HG03097 (cell line): ENCODE results near the gene MMP14.

ENCODE experiments used
- ATAC-seq: cut with Tn5 transposase; IDR thresholded peaks from one replicate; pipeline ENCODE4 v1.9.1; 2021; ENCODE audit not compliant: unreplicated experiment, low FRiP score

The MMP14 gene

GRCh38 chr14:22882529-22883172 lies 46.3 kb downstream of the MMP14 start:
- ATAC-seq = no peak

- ATAC-seq = no peak
These were observed 47.0 kb downstream of the MMP14 start, which contains the start of gene REM2 for GRCh38 chr14:22883173-22883976. Gene REM2 (plus strand): TSS chr14:22883222. CDS start chr14:22883288, 66 bp downstream.

GRCh38 chr14:22884076-22884737 lies 47.8 kb downstream of the MMP14 start:
- no peak for ATAC-seq

- ATAC-seq = no peak
These were observed 48.5 kb downstream of the MMP14 start for GRCh38 chr14:22884738-22885523.

- ATAC-seq = no peak
These were observed 49.6 kb downstream of the MMP14 start for GRCh38 chr14:22885975-22886374.

- ATAC-seq = peak; percentile 42
These were observed 50.3 kb downstream of the MMP14 start for GRCh38 chr14:22886500-22887259.

GRCh38 chr14:22887260-22887989 lies 51.0 kb downstream of the MMP14 start:
- peak; percentile 37 for ATAC-seq

GRCh38 chr14:22887990-22888378 lies 51.6 kb downstream of the MMP14 start:
- no peak for ATAC-seq

- ATAC-seq = no peak
These were observed 52.3 kb downstream of the MMP14 start for GRCh38 chr14:22888662-22889061.

- no peak for ATAC-seq
These were observed 54.0 kb downstream of the MMP14 start for GRCh38 chr14:22890416-22890815.

GRCh38 chr14:22892488-22892887 lies 56.1 kb downstream of the MMP14 start:
- no peak for ATAC-seq

- no peak for ATAC-seq
These were observed 57.3 kb downstream of the MMP14 start for GRCh38 chr14:22893706-22894105.

- ATAC-seq = no peak
These were observed 59.0 kb downstream of the MMP14 start for GRCh38 chr14:22895402-22895801.

GRCh38 chr14:22896356-22896755 lies 60.0 kb downstream of the MMP14 start:
- ATAC-seq = no peak

GRCh38 chr14:22896760-22897159 lies 60.4 kb downstream of the MMP14 start:
- ATAC-seq = no peak

- no peak for ATAC-seq
These were observed 61.0 kb downstream of the MMP14 start for GRCh38 chr14:22897357-22897756.
